ENCODE results near the gene ZNF555. TPM values are rescaled to one million over a fixed set of nuclear protein-coding genes. Genes with fewer than 3 reads are reported as not detected.

Gene ZNF555
- total RNA-seq, 2 donors from 2014 or later = 3.2 to 5.5 TPM

GRCh38 chr19:2809387-2810140, 31.7 kb upstream of the ZNF555 start:
- no peak overlapping the region for H3K27ac ChIP-seq
- no peaks in the 10 kb centered on the region for H3K9me3 ChIP-seq
- H3K27me3 ChIP-seq = no peaks in the 10 kb centered on the region
- intact Hi-C loops (cut with DNase I) = no loop called here
- TF ChIP-seq CTCF (IDR thresholded peaks at IDR 0.05) = no peak
- no peak overlapping the region for H3K4me3 ChIP-seq
- H3K9ac ChIP-seq (ENCODE audit: low read depth in 2 of 2, low read length in 2 of 2) = no peak overlapping the region
- H3K36me3 ChIP-seq = peaks cover under 1% of the 10 kb centered on the region
- DNase-seq = no peak
- no peaks in the 10 kb centered on the region for H3K4me1 ChIP-seq

GRCh38 chr19:2810141-2811091, 30.9 kb upstream of the ZNF555 start:
- H3K9ac ChIP-seq (ENCODE audit: low read depth in 2 of 2, low read length in 2 of 2) = no peak overlapping the region
- no peaks in the 10 kb centered on the region for H3K4me1 ChIP-seq
- peak overlapping the region; percentile 55 for H3K27ac ChIP-seq
- no peaks in the 10 kb centered on the region for H3K9me3 ChIP-seq
- peaks cover 5% of the 10 kb centered on the region for H3K36me3 ChIP-seq
- no peak overlapping the region for H3K4me3 ChIP-seq
- TF ChIP-seq CTCF (IDR thresholded peaks at IDR 0.05) = no peak
- no peaks in the 10 kb centered on the region for H3K27me3 ChIP-seq
- no peak for DNase-seq
- intact Hi-C loops (cut with DNase I) = no loop called here

- Histone ChIP-seq H3K36me3 (peaks cover 5% of the 10 kb centered on the region), H3K9ac (ENCODE audit: low read depth in 2 of 2, low read length in 2 of 2) (peak overlapping the region; percentile 27 to 67), H3K27me3 (no peaks in the 10 kb centered on the region), H3K4me3 (no peak overlapping the region), H3K27ac (peak overlapping the region; percentile 55), H3K9me3 (no peaks in the 10 kb centered on the region), H3K4me1 (no peaks in the 10 kb centered on the region)
- no peak for TF ChIP-seq CTCF (IDR thresholded peaks at IDR 0.05)
- peak; percentile 76 for DNase-seq
- intact Hi-C loops (cut with DNase I) = no loop called here
Observed at GRCh38 chr19:2811221-2811722, 30.0 kb upstream of the ZNF555 start.

- Histone ChIP-seq H3K9ac (ENCODE audit: low read depth in 2 of 2, low read length in 2 of 2) (peak overlapping the region; percentile 30 to 70), H3K9me3 (no peaks in the 10 kb centered on the region), H3K27me3 (no peaks in the 10 kb centered on the region), H3K27ac (peak overlapping the region; percentile 55), H3K36me3 (peaks cover 5% of the 10 kb centered on the region), H3K4me1 (no peaks in the 10 kb centered on the region), H3K4me3 (no peak overlapping the region)
- intact Hi-C loops (cut with DNase I) = no loop called here
- no peak for TF ChIP-seq CTCF (IDR thresholded peaks at IDR 0.05)
- DNase-seq = peak; percentile 72
Observed at GRCh38 chr19:2811735-2812413, 29.4 kb upstream of the ZNF555 start.

Data from colonic mucosa (tissue), 4 donors.